Adrenal gland (tissue), 12 donors: ENCODE measurements around the gene TMEM184B. TPM values are rescaled to one million over a fixed set of nuclear protein-coding genes. Genes with fewer than 3 reads are reported as not detected.

Experiments
- DNase-seq, 7 donors: peaks; one replicate each; pipeline ENCODE4 v3.0.0-alpha.2; 2019 to 2020
- H3K27ac ChIP-seq, 5 donors: fragments of 200-600 bp; sonication (generic) in 4 of 5; 1 replicate in 3 of 5; 2 replicates in 2 of 5; pipeline versions ENCODE4 v1.5.1 to v1.8.0; 2016 to 2020; ENCODE audit warnings: mild to moderate bottlenecking in 1 of 5
- H3K27me3 ChIP-seq: fragments of 200-600 bp; 2 replicates; pipeline ENCODE4 v1.8.0; 2021
- H3K36me3 ChIP-seq, 2 donors: fragments of 200-600 bp; replicated peaks in 1 of 2; 1 replicate in 1 of 2; 2 replicates in 1 of 2; pipeline versions ENCODE4 v1.5.1 to v1.8.0; 2018 to 2022
- H3K4me1 ChIP-seq, 2 donors: fragments of 200-600 bp; replicated peaks in 1 of 2; 1 replicate in 1 of 2; 2 replicates in 1 of 2; pipeline versions ENCODE4 v1.5.1 to v1.8.0; 2018 to 2021
- H3K4me3 ChIP-seq, 4 donors: fragments of 200-600 bp; sonication (generic) in 3 of 4; one replicate each; pipeline ENCODE4 v1.5.1; 2016 to 2018
- H3K9me3 ChIP-seq, 3 donors: fragments of 200-600 bp; sonication (generic) in 1 of 3; replicated peaks in 1 of 3; 1 replicate in 2 of 3; 2 replicates in 1 of 3; pipeline versions ENCODE4 v1.5.1 to v1.8.0; 2016 to 2021
- POLR2A ChIP-seq, 2 donors: fragments of 450-650 bp; IDR thresholded peaks; one replicate each; pipeline ENCODE4 v1.6.1; 2017; ENCODE audit warnings: antibody characterized with exemption in 2 of 2, mild to moderate bottlenecking in 2 of 2, moderate library complexity in 1 of 2
- WGBS, 4 donors: extraction: QIAGEN DNeasy Blood & Tissue Kit in 2 of 4; methylation state at CpG; one replicate each; pipeline versions ENCODE4 v1.1.5 to v1.1.7; 2013 to 2017; 5-methylcytosine and 5-hydroxymethylcytosine counted together
- intact Hi-C, 2 donors: fragments of 100-400 bp; cut with DNase I; formaldehyde crosslinking; loops; one replicate each; pipeline versions ENCODE4 v1.14.1 to v1.15.0; 2022 to 2023
- polyA plus RNA-seq, 3 donors: library from polyadenylated mRNA; stranded (reverse); fragments of 200-250 nt in 2 of 3; fragments of 350-450 nt in 1 of 3; fragmentation: Illumina TruSeq in 1 of 3; extraction: RNeasy Lipid Tissue Mini Kit (QIAGEN cat#74804) in 1 of 3; gene quantifications; one replicate each; pipeline ENCODE4 v1.2.3, GENCODE V29; 2013 to 2014
- total RNA-seq, 9 donors: library from RNA; depleted of rRNA in 4 of 9; stranded (reverse); fragments of >200 nt in 4 of 9; fragments of 120-200 nt in 1 of 9; fragmentation: NEBNext Ultra II Directional in 1 of 9; extraction: Animal tissue kit (Norgen Biotek cat#: 25700) in 1 of 9; gene quantifications; one replicate each; pipeline versions ENCODE4 v1.1.0 to v1.2.4, GENCODE V29; 2013 to 2023
- TF ChIP-seq, protein P1 (sequence below), 6 experiments: fragments of 450-650 bp in 4 of 6; fragments of 200-600 bp in 2 of 6; sonication (generic) in 1 of 6; IDR thresholded peaks; 1 replicate in 5 of 6; 2 replicates in 1 of 6; pipeline versions ENCODE4 v1.5.1 to v1.8.0; 2016 to 2021; ENCODE audit warnings: antibody characterized with exemption in 6 of 6, mild to moderate bottlenecking in 2 of 6, moderate library complexity in 1 of 6
- donor health status: healthy with polysubstance abuse.
- donor health status: Bipolar disorder and iron deficiency.
- donor health status: DM: yes; HTN: yes; CAD: no.
- donor health status: DM: no; HTN: no; CAD: no.
- donor health status: DM: no; HTN: no; CAD: no.
- donor health status: DM: yes; HTN: yes; CAD: no.

Gene TMEM184B
- total and polyA plus RNA-seq, 12 donors, result 7.1 to 107 (median 43.8) TPM

DNA sequence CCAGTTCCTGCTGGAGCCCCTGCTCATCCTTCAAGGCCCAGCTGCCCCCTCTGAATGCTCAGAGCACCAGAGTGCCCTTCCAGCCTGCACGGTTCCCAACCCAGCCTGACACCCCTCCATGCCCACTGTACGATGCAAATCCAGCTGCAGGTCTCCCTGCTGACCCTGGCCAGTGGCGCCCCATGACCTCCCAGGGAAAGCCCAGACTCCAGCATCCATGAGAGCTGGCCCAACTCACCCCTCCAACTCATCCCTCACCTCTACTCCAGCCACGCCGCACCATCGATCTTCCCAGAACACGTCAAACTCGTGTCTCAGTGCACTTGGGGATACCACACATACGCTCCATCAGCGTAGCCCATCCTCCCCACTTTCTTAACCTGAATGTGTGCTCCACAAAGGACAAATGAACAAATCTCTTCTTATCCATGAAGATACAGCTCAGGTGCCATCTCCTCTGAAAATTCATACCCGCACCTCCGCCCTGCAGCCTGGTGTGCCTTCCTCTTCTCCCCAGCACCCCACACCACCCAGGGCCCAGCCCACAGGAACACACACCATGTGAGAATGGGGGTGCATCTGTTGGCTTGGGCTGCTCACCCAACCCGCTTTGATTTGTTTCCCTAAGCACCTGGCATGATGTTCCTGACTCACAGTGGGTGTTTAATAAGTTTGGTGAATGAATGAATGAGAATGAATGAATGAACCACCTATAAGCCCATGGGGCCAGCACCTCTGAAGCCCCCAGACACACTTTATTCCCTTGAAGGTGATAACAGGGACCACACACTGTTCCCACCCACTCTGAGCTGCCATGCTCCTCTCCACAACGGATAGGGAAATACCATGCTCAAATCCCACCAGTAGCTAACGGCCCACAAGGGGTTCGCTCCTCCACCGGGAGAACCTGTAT lies 97.3 kb downstream of the TMEM184B start:
- no peaks in the 10 kb centered on the region for H3K9me3 ChIP-seq
- H3K27me3 ChIP-seq, result no peaks in the 10 kb centered on the region
- TF ChIP-seq POLR2A (IDR thresholded peaks at IDR 0.05), result no peak
- TF ChIP-seq, protein P1, sequence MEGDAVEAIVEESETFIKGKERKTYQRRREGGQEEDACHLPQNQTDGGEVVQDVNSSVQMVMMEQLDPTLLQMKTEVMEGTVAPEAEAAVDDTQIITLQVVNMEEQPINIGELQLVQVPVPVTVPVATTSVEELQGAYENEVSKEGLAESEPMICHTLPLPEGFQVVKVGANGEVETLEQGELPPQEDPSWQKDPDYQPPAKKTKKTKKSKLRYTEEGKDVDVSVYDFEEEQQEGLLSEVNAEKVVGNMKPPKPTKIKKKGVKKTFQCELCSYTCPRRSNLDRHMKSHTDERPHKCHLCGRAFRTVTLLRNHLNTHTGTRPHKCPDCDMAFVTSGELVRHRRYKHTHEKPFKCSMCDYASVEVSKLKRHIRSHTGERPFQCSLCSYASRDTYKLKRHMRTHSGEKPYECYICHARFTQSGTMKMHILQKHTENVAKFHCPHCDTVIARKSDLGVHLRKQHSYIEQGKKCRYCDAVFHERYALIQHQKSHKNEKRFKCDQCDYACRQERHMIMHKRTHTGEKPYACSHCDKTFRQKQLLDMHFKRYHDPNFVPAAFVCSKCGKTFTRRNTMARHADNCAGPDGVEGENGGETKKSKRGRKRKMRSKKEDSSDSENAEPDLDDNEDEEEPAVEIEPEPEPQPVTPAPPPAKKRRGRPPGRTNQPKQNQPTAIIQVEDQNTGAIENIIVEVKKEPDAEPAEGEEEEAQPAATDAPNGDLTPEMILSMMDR (IDR thresholded peaks at IDR 0.05), result no peak
- H3K36me3 ChIP-seq, result no peaks in the 10 kb centered on the region
- 90 to 94% (median 92%) methylated on average over 17 of the region's 17 CpGs for WGBS, 4 donors
- intact Hi-C loops, result no loop called here
- no peak overlapping the region for H3K4me3 ChIP-seq
- peaks cover 15 to 29% of the 10 kb centered on the region in 2 donors for H3K4me1 ChIP-seq
- H3K27ac ChIP-seq, result peak overlapping the region in 2 of 5 donors; percentile 80 to 89
- DNase-seq, result peak in 1 of 7 donors; percentile 15

DNA sequence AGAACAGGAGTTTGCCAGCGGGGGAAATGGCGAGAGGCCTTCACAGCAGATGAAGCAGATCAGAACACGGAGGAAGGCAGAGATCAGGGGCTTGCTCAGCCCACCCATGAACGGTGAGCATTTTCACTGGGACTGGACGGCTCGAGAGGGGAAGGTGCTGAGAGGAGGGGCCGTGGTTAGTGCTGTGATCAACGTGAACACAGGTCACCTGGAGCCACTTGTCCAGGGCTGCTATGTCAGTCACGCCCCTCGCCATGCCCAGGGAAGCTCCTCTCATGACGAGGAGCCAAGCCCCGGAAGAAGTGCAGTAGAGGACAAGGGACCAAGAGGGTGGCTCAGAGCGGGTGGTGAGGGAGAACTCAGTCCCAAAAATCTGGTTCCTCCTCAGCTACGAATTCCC lies 98.2 kb downstream of the TMEM184B start:
- TF ChIP-seq POLR2A (IDR thresholded peaks at IDR 0.05), result no peak
- TF ChIP-seq, protein P1 (IDR thresholded peaks at IDR 0.05), result no peak
- WGBS, 4 donors, result 85 to 93% (median 90%) methylated on average over 13 to 14 of the region's 14 CpGs
- H3K4me1 ChIP-seq, result peaks cover 9 to 25% of the 10 kb centered on the region in 2 donors

DNA sequence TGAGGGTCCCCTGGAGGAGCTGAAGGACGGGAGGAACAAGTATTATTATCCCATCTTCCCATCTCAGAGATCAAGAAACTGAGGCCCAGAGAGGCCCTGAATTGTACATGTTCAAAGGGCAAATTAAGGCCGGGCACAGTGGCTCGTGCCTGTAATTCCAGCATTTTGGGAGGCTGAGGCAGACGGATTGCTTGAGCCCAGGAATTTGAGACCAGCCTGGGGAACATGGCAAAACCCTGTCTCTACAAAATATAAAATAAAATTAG lies 99.2 kb downstream of the TMEM184B start:
- no peak overlapping the region for H3K27ac ChIP-seq
- no peak for DNase-seq
- H3K36me3 ChIP-seq, result no peaks in the 10 kb centered on the region
- H3K27me3 ChIP-seq, result no peaks in the 10 kb centered on the region
- H3K4me1 ChIP-seq, result peaks cover 9 to 24% of the 10 kb centered on the region in 2 donors
- 87 to 97% (median 96%) methylated on average over 4 of the region's 4 CpGs for WGBS, 4 donors
- no peaks in the 10 kb centered on the region for H3K9me3 ChIP-seq
- intact Hi-C loops, result no loop called here
- H3K4me3 ChIP-seq, result no peak overlapping the region
- TF ChIP-seq, protein P1 (IDR thresholded peaks at IDR 0.05), result no peak

More for the DNA sequence above, 98.2 kb downstream of the TMEM184B start:
- Histone ChIP-seq H3K9me3 (no peaks in the 10 kb centered on the region), H3K4me3 (no peak overlapping the region), H3K27me3 (no peaks in the 10 kb centered on the region), H3K36me3 (no peaks in the 10 kb centered on the region), H3K27ac (no peak overlapping the region)
- DNase-seq, result peak in 2 of 7 donors; percentile 12 to 14
- intact Hi-C loops, result no loop called here

DNA sequence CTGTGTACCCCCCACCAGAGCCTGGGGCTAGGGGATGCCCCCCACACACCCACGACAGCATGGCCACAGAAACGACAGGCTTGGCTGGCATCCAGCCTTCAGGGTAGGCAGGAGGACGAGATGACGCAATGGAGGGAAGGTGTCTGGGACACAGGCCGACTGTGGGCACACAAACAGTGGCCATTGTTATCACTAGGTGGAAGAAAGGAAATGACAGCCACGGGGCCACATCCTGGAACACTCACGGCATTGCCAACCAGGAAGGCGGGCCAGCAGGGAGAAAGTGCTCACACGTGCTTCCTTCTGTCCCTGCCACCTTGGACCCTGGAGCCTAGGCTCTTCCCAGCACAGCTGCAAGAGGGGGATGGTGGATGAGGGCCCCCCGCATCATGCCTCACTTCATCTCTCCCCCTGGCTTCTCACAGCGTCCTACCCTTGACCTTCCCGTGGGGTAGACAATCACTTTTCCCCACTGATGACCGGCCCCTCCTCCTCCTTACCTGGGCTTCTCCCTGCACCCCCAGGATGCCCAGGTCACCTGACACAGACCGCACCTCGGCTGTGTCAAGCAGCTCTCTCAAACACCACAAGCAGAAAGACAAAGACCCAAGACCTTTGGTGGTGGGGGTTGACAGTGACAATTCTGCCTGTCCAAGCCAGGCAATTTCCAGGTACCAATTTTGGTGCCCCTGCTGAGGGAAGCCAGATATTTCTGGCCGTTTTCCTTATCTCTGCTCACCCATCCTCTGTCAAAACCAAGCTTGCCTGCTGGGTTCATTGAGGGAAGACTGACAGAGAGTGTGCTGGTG lies 99.8 kb downstream of the TMEM184B start:
- Histone ChIP-seq H3K27ac (peak overlapping the region in 2 of 5 donors; percentile 45 to 50), H3K4me1 (peaks cover 6 to 19% of the 10 kb centered on the region in 2 donors), H3K9me3 (no peaks in the 10 kb centered on the region), H3K4me3 (no peak overlapping the region), H3K27me3 (no peaks in the 10 kb centered on the region), H3K36me3 (no peaks in the 10 kb centered on the region)
- 41 to 68% (median 52%) methylated on average over 12 to 16 of the region's 16 CpGs for WGBS, 4 donors
- intact Hi-C loops, result no loop called here
- peak; percentile 46 to 84 (median 70) for DNase-seq
- TF ChIP-seq POLR2A (IDR thresholded peaks at IDR 0.05), result no peak
- TF ChIP-seq, protein P1 (IDR thresholded peaks at IDR 0.05), result no peak
